Activated CD4-positive, CD25-positive, alpha-beta regulatory T cell treated with anti-CD3 and anti-CD28 coated beads, Interleukin-2, amount 50 U/mL, for 24 hours (primary cell): ENCODE results near the gene ARHGAP42.
A peak's percentile ranks its signal among the peaks of the same experiment; 100 is the strongest.
"Not testable (repeated sequence)": the region's sequence is repeated elsewhere in the genome, so short reads cannot be mapped to it uniquely, and the experiment has no call there.

Experiments
- ATAC-seq, 2 donors: fragments of 150-1000 bp; cut with Tn5 transposase; one replicate each; pipeline ENCODE4 v1.10.0; 2021; ENCODE audit warnings: mild to moderate bottlenecking in 1 of 2, moderate library complexity in 1 of 2

Gene ARHGAP42

DNA sequence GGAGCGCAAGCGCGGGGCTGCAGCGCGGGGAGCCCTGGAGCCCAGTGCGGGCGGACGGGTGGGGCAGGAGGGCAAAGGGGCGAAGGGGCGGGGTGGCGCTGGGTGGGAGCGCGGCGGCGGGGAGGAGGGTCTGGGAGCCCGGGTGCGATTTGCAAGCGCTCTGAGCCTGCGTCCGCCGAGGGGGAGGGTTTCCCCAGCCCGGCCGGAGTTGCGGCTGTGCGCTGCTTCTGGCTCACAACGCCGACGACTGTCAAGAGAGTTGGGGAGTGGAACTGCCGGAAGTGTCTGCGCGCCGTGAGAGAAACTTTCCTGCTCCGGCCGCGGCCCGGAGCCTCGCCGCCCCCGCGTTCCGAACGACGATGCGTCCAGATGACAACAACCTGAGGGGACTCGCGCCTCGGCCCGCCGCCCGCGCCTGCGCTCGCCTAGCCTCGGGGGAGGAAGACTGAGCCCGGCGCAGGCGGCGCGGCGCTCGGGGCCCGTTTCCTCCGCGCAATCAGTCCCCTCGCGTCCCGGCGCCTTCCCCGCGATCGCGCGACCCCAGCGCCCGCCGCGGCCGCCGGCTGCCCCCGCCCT, at the start of gene ARHGAP42:
Gene ARHGAP42, plus strand, starts transcription at position 235 of the 576 bp plus-strand sequence. CDS start 391 bp downstream, outside the sequence.
- peak; percentile 30 to 34 for ATAC-seq

DNA sequence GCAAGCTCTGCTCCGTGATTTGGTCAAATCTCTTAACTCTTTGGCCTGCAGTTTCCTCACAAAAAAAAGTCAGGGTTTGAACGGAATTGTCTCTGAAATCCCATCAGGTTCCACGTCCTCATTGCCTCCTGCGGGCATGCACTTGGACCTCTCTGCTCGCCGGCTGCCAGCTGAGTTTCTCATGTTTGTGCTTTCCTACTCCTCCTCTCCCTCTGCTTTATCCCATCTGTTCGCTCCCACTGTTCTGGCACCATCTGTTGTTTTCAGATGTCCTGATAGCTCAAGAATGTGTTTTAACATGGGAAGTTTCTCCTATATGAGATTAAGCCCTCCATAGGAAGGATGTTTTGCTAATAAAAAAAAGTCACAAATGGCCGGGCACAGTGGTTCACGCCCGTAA, 49.4 kb upstream of the ARHGAP42 start:
- ATAC-seq, result no peak

- ATAC-seq, result no peak
Measured at GRCh38 chr11:100638648-100639047, 48.4 kb upstream of the ARHGAP42 start.

DNA sequence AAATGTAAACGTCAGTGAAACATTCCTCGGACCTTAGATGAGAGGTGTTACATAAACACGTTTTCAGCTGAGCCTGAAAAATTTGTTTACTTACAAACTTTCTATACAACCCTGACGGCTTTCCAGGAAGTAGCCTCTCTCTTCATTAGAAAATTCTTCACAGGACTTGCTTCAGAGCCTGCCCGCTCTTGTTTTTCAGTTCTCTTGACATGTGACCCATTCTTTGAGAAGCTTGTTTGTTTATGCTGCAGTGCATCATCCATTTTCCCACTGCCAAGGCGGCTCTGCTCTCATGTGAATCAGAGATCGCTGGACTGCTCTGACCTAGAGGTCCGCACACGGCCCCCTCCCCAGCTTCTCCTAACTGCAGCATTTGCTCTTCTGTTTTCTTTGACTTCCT, 47.9 kb upstream of the ARHGAP42 start:
- ATAC-seq, result no peak

- no peak for ATAC-seq
Measured at GRCh38 chr11:100640071-100640470, 47.0 kb upstream of the ARHGAP42 start.

- ATAC-seq, result no peak
Measured at GRCh38 chr11:100640646-100641045, 46.4 kb upstream of the ARHGAP42 start.

DNA sequence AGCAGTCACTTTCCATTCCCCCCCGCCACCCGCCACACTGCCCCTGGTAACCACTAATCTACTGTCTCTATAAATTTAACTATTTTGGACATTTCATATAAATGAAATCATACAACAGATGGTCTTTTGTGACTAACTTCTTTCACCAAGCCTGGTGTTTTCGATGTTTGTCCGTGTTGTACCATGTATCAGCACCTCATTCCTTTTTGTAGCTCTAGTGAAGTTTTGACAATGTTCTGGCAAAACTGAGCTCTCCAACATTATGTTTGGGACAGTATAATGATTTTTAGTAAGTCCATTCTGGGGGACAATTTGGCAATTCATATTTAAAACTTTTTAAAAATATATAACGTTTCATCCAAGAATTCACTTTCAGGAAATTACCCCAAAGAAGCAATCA, 45.6 kb upstream of the ARHGAP42 start:
- no peak for ATAC-seq

DNA sequence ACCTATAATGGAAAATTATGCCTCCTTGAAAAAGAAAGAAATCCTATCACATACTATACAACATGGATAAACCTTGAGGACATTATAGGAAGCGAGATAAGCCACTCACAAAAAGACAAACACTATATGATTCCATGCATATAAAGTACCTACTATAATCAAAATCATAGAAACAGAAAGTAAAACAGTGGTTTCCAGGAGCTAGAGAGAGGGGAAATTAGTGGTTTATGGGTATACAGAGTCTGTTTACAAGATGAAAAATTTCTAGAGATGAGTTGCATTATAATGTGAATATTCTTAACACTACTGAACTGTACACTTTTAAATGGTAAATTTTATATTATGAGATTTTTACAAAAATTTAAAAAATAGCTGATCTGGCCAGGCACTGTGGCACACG, 40.5 kb upstream of the ARHGAP42 start:
- ATAC-seq, result no peak

DNA sequence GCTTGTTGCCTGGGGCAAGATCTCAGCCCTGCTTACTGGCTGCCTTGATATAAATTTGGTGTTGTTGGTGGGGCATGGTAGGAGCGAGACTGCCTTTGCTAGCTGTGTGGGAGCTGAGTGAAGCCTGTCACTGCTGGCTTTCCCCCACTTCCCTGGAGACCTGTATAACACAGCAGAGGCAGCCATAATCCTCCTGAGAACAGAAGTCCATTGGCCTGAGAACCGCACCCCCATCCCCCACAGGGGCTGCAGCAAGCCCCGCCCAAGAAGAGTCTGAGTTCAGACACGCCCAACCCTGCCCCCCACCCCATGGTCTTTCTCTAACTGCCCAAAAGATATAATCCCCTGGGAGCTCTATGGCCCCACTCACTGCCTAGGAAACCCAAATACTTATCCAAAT, 39.2 kb upstream of the ARHGAP42 start:
- ATAC-seq, result no peak

DNA sequence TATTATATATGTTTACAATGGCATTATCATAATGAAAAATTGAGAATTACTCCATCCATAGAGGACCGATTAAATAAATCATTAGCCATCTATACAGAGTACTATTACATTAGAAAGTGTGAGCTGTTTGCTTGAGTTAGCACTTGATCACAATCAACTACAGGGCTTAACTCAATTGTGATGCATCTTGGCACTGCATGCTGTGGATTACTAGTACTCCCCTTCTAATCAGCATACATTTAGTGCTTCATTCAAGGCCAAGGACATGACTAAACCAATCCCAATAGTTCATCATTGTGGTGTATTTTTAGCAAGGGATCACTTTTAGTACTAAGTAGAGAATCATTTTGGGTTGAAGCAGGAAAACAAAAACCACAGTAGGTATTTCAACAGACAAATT, 23.5 kb upstream of the ARHGAP42 start:
- ATAC-seq, result no peak

GRCh38 chr11:100663996-100664395, 23.1 kb upstream of the ARHGAP42 start:
- no peak for ATAC-seq

DNA sequence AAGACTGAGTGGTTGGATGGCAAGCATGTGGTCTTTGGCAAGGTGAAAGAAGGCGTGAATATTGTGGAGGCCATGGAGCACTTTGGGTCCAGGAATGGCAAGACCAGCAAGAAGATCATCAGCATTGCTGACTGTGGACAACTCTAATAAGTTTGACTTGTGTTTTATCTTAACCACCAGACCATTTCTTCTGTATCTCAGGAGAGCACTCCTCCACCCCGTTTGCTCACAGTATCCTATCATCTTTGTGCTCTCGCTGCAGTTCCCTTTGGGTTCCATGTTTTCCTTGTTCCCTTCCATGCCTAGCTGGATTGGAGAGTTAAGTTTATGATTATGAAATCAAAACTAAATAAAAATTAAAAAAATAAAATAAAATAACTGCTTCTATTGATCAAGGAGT, 20.3 kb upstream of the ARHGAP42 start:
- not testable (repeated sequence) for ATAC-seq

DNA sequence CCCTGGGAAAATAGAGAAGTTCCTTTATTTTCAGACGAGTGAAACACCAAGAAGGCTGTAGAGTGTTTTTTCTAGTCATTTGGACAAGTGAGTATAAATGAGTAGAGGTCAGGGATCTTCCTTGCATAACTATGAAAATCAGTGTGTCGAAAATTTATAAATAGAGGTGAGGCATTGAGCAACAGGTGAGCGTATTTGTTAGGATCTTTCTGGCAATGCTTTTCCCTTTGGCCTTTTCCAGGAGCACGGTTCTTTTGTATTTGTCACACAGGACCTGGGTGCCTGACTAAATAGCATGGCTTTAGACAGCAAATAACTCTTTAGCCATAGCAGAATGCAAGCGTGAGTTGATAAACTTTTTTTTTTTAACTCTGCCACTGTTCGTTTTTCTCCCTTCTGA, 19.6 kb upstream of the ARHGAP42 start:
- no peak for ATAC-seq

DNA sequence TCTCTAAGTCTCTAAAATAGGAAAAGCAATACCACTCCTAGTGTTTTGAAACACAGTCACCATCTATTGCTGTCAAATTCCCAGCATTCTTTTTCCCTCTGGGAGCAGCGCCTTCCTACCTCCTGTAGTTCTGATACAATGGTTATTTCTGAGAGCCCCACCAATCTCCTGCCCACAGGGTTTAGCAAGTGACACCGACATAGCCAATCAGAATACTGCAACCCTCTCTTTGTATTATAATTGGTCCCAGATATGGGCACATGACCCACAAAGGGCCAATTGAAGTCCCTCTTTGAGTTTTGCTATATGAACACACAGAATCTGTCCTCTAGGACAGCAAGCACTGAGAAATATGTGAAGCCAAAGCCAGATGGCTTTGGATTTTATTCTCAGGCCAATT, 16.9 kb upstream of the ARHGAP42 start:
- ATAC-seq, result no peak

GRCh38 chr11:100671471-100671870, 15.6 kb upstream of the ARHGAP42 start:
- no peak for ATAC-seq

DNA sequence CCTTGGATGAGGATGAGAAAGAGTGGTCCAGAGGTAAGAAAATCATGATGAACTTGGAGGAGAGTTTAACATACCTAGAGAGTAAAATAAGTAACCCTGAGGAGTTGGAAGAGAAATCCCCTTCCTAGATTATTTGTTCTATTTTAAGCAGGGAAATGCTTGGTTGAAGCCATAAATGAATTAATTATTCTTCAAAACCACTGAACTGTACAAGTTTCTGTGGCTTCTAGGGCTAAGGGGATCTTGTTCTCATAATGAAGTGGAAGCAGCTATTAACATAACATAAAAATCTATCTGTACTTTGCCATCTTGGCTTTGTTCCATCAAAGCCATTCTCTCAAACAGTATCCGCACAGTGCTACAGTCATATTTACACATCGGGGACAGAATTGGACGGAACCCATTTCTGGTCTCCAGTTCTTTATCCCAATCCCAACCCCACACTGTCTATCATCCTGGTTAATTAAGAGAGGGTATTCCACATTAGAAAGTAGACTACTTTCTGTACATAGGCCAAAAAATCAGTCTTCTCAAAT, 14.5 kb upstream of the ARHGAP42 start:
- no peak for ATAC-seq

DNA sequence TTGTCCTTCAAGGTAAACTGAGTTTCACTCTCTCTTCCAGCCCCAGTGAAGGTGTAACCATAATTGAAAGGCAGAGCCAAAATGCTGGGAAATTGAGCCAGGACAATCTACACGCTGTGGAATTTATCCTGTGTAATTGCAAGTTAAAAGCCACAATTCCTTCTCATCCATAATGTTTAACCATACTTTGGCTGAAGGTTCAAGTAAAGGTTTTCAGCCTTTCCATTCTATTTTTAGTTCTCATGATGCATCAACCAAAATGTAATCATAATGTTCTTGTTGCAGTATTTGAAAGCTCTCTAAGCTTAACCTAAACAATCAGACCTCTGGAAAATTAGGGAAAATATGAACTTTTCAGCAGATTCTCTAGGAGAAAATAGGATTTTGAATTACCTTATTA, 14.0 kb upstream of the ARHGAP42 start:
- no peak for ATAC-seq

GRCh38 chr11:100674212-100674611, 12.9 kb upstream of the ARHGAP42 start:
- no peak for ATAC-seq

DNA sequence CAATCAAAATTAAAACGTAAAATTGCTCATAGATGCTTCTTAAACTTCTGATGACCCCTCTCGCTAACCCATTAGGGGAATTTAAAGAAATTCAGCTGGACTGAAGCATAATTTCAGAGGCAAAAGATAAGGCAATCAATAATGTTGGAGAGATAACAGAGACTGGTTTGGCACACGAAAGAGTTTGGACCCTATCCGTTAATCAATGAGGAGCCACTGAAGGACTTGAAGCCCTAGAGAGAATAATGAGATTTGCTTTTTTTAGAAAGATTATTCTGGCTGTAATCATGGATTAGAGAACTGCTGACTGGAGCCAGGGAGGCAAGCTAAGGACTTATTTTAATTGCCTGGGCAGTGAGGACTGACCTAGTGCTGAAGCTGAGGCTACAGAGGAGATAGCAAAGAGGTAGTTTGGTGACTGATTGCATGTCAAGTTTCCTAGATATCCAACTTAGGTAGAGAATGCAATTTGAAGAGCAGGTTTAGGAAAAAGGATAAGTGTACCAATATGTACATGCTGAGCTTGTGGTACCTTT, 11.9 kb upstream of the ARHGAP42 start:
- no peak for ATAC-seq

DNA sequence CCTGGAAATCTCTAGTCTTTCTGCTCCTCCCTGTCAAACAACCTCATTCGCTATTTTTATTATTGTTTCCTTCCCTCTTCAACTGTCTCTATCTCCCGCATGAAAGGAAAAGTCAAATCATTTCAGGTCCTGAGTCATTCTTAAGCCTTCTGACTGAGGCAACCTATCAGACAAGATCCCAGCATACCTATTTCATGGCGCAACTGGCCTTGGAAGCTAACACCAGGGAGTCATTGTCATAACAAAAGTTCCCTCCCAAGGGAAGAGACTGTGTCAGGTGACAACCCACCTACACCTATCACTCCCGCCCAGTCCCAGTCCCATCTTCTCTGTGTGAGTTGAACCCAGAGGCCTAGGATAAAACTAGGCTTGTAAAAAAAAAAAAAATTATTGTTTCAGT, 10.2 kb upstream of the ARHGAP42 start:
- no peak for ATAC-seq

DNA sequence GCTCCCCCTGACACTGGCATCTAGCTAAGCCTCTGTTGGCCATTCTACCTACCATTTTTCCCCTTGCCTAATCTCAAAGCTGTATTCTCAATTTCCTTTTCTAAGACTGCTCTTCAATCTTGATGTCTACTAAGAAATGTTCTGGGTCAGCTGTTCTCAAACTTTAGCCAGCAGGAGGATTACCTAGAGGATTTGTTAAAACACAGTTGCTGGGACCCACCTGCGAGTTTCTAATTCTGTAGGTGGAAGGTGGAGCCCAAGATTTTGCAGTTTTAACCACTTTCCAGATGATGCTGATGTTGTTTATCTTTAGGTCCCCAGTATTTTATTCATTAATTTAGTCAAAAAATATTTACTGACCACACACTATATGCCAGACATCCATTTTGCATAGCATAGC, 9.3 kb upstream of the ARHGAP42 start:
- no peak for ATAC-seq

- ATAC-seq, result no peak
Measured at GRCh38 chr11:100680070-100680469, 7.0 kb upstream of the ARHGAP42 start.

GRCh38 chr11:100681064-100681502, 6.0 kb upstream of the ARHGAP42 start:
- ATAC-seq, result peak; percentile 41 to 46

- no peak for ATAC-seq
Measured at GRCh38 chr11:100682247-100682969, 4.7 kb upstream of the ARHGAP42 start.
